Neuron (in vitro differentiated cells): Measurements from ENCODE around the gene NPFFR2.

Source experiments
- H2AFZ ChIP-seq: one replicate; pipeline ENCODE4 v1.6.1; 2013; ENCODE audit warnings: low read depth, mild to moderate bottlenecking, inconsistent platforms, low read length, moderate library complexity
- H3K27me3 ChIP-seq: one replicate; pipeline ENCODE4 v1.6.1; 2013; ENCODE audit warnings: low read length; ENCODE audit not compliant: insufficient read depth
- H3K36me3 ChIP-seq: one replicate; pipeline ENCODE4 v1.6.1; 2013; ENCODE audit warnings: low read length; ENCODE audit not compliant: insufficient read depth
- H3K4me1 ChIP-seq: one replicate; pipeline ENCODE4 v1.6.1; 2013; ENCODE audit warnings: low read length; ENCODE audit not compliant: insufficient read depth
- H3K4me3 ChIP-seq: 2 replicates; pipeline ENCODE4 v1.5.1; 2013; ENCODE audit warnings: mild to moderate bottlenecking, low read length, moderate library complexity
- H3K9me3 ChIP-seq: one replicate; pipeline ENCODE4 v1.6.1; 2013; ENCODE audit warnings: low read length

Gene NPFFR2

DNA sequence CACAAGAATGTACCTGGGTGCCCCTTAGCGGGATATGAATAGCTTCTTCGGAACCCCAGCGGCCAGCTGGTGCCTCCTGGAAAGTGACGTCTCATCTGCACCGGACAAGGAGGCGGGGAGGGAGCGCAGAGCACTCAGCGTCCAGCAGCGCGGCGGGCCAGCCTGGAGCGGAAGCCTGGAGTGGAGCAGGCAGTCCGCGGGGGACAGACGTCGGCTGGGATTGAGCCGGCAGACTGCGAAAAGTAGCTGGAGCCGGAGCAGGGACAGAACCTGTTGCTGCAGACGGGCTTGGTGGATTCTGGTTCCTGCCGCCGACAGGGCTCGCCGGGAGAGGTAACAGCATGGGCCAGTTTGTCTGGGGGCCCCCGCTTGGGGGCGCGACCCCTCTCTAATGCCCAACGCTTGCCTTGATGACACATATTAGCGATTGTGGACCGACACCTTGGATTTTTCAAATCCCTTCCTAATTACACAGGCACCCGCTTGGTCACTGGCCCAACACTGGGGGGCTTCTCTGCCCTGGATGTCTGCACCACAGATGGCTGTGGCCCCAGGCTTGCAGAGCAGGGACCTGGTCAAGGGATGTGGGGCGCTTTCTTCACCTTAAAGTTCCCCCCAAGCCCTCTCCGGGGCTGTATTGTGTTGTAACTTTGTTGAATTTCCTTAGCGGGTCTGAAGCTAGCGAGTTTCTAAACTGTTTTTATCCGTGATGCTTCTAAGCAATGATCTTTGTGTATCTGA lies at the start of gene NPFFR2:
NPFFR2 (plus strand) TSS at position 133 of the 741 bp plus-strand sequence. CDS start 96,592 bp downstream, outside the sequence.
- H3K9me3 ChIP-seq: no peaks in the 10 kb centered on the region
- H3K4me3 ChIP-seq: no peak within 1 kb of the TSS
- no peaks in the 10 kb centered on the region for H3K36me3 ChIP-seq
- H3K4me1 ChIP-seq: no peaks in the 10 kb centered on the region
- H3K27me3 ChIP-seq: peaks cover 25% of the 10 kb centered on the region
- H2AFZ ChIP-seq: peak within 1 kb of the TSS; percentile 26

DNA sequence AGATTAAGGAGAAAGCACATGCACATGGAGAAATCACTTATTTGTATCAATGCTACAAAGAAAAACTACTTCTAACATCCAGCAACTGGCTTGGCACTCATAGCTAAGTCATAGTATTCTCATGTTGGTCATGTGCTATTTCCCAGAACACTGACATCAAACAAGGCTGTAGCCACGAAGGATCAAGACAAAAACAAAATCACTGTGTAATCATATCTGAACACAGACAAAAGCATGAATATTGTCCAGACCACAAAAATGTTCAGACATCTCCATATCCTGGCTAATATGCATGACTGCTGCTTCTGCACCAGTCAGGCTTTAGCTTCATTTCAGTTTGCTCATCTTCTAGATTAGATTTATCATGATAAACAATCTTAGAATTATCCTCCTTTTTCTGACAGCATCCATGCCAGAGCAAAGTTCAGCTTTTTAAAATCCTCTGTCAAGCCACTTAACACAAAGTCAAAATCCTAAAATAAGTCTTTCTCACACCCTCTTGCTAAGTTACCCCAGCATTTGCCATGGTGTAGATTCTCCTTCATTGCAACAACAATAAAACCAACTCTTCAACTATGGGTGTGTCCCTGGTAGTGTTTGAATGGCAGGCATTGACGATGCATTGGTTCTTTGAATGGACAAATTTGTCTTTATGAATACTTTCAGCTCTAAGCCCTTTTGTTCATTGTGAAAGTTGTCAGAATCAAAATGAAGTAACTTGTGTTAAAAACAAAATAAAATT lies 39.1 kb upstream of the NPFFR2 start:
- Histone ChIP-seq H3K9me3 (no peaks in the 10 kb centered on the region), H3K36me3 (no peaks in the 10 kb centered on the region), H3K4me1 (no peaks in the 10 kb centered on the region), H2AFZ (no peak overlapping the region), H3K27me3 (no peaks in the 10 kb centered on the region), H3K4me3 (no peak overlapping the region)

DNA sequence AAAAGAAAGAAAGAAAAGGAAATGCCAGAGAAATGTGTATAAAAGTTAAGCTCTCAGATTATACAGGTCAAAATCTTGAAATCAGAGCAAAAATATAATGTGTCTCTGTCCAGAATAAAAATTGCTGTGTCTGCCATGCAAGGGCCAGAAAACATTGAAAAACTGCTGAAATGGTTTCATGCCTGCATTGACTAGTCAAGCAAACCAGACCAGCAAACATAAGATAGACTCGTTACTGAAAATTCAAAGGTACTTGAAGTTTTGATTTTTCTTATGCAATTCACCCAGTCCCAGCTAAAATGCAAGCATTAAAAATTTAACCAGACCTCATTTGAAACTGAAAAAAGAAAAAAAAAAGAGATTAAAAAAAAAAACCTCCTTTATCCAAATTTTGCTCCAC lies 37.2 kb upstream of the NPFFR2 start:
- Histone ChIP-seq H3K4me1 (no peaks in the 10 kb centered on the region), H2AFZ (no peak overlapping the region), H3K36me3 (no peaks in the 10 kb centered on the region), H3K9me3 (no peaks in the 10 kb centered on the region), H3K4me3 (no peak overlapping the region), H3K27me3 (no peaks in the 10 kb centered on the region)

DNA sequence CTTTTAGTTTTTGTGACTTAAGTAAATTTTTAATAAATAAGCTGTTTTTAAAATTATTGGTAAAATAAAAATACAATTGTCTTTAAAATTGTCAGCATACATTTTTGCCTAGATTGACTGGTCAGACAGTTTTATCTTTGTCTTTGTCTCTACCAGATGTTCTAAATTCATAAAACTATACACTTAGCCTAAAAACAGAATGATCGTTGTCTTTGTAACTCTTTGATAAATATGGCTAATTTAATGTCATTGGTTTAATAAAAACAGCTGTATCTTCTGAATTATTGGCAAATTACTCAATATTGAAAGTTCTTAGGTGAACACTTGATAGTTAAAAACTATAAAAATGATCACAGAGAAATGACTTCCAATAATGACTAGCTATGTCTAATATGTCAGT lies 36.5 kb upstream of the NPFFR2 start:
- no peaks in the 10 kb centered on the region for H3K4me1 ChIP-seq
- no peak overlapping the region for H2AFZ ChIP-seq
- no peaks in the 10 kb centered on the region for H3K27me3 ChIP-seq

DNA sequence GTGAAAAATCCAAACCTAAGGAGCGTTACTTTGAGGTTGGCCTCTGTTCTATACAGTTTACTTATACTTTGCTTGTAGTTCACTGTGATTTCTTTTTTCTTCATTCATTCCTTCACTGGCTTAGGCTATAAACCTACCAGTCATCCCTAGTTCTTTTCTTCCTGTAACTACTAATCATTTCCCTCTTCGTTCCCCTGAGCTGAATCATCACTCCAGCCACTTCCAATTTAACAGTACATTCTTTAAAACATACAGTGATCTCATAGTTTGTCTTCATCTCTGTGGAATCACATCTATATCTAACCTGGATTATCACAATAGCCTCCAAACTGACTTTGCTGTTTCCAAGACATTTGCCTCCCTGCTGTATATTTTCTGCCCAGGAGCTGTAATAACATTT lies 25.2 kb upstream of the NPFFR2 start:
- H3K4me1 ChIP-seq: no peaks in the 10 kb centered on the region
- H3K36me3 ChIP-seq: no peaks in the 10 kb centered on the region
- H2AFZ ChIP-seq: no peak overlapping the region
- H3K27me3 ChIP-seq: no peaks in the 10 kb centered on the region
- H3K4me3 ChIP-seq: no peak overlapping the region
- no peaks in the 10 kb centered on the region for H3K9me3 ChIP-seq

More for the DNA sequence above, 36.5 kb upstream of the NPFFR2 start:
- Histone ChIP-seq H3K36me3 (no peaks in the 10 kb centered on the region), H3K9me3 (no peaks in the 10 kb centered on the region), H3K4me3 (no peak overlapping the region)

DNA sequence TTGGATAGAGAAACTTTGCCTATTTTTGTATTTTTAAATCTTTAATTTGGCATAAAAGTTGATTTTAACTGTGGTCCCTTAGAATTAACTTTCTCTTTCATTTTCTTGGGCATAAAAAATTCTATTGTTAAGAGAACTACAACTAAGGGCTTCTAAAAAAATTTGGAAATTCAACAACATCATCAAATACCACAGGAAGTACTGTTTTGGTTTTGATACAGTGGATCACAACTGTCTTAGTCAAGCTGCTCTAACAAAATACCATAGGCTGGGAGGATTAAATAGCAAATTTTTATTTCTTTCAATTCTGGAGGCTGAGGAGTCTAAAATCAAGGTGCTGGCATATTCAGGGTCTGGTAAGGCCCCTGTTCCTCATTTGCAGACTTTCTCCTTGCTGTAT lies 19.9 kb upstream of the NPFFR2 start:
- no peaks in the 10 kb centered on the region for H3K4me1 ChIP-seq
- no peaks in the 10 kb centered on the region for H3K27me3 ChIP-seq
- no peaks in the 10 kb centered on the region for H3K36me3 ChIP-seq

DNA sequence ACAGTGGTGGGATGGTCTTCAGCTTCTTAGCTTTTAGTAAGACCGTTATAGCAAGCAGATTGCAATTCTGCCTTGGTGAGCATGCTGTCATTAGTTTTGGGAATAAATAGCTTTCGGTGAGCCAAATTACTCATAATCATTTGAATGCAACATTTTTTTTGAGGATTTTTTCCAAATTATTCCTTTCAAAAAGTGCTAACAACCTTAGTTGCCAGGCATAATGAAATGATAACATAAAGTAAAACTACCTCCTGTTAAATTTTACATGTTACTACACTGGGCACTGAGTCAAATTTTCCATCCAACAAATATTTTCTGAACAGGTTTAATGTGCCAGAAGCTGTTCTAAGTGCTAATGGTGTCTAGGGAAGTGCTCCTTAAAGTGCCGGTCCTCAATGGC lies 15.8 kb upstream of the NPFFR2 start:
- Histone ChIP-seq H3K27me3 (no peaks in the 10 kb centered on the region), H3K9me3 (no peaks in the 10 kb centered on the region), H3K4me1 (no peaks in the 10 kb centered on the region), H3K36me3 (no peaks in the 10 kb centered on the region), H3K4me3 (no peak overlapping the region), H2AFZ (no peak overlapping the region)

More for the DNA sequence above, 19.9 kb upstream of the NPFFR2 start:
- Histone ChIP-seq H2AFZ (no peak overlapping the region), H3K9me3 (no peaks in the 10 kb centered on the region), H3K4me3 (no peak overlapping the region)

DNA sequence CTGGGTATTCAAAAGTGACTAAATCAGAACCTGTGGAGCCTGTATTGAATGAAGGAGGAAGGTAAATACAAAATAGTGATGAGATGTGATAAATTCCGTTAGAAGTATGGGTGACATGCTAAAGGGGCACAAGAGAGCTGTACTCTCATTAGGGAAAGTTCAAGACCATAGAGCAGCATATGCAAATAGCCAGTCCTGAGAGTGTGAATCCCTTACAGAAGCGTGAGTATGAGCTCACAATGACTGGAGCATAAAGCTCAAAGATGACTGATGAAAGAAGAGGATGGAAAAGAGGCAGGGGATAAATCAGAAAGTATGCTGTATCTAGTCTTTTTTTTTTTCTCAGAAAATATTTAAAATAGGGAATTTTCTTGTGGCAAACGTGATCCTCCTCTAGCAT lies 12.1 kb upstream of the NPFFR2 start:
- Histone ChIP-seq H3K4me3 (no peak overlapping the region), H3K9me3 (no peaks in the 10 kb centered on the region), H3K4me1 (no peaks in the 10 kb centered on the region), H3K27me3 (no peaks in the 10 kb centered on the region), H3K36me3 (no peaks in the 10 kb centered on the region), H2AFZ (no peak overlapping the region)

DNA sequence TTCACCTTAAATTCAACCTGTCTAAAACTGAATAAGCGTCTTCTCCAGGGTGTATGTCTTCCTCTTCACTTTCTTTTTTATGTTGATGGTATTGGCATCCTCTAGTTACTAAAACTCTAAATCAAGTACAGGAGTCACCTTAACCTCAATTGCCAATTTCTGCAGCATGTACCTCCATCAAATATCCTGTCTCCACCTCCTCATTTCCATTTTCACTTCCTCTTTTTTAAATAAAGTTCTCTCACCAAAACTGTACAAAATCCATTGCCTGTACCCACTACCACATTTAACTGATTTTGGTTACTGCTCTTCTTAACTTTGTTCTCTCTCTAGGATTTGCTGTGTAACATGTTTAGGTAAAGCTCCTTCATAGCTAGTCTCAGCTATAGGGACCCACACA lies 9.2 kb upstream of the NPFFR2 start:
- no peaks in the 10 kb centered on the region for H3K4me1 ChIP-seq
- no peaks in the 10 kb centered on the region for H3K27me3 ChIP-seq
- no peaks in the 10 kb centered on the region for H3K36me3 ChIP-seq
- no peaks in the 10 kb centered on the region for H3K9me3 ChIP-seq
- H2AFZ ChIP-seq: no peak overlapping the region
- H3K4me3 ChIP-seq: no peak overlapping the region

DNA sequence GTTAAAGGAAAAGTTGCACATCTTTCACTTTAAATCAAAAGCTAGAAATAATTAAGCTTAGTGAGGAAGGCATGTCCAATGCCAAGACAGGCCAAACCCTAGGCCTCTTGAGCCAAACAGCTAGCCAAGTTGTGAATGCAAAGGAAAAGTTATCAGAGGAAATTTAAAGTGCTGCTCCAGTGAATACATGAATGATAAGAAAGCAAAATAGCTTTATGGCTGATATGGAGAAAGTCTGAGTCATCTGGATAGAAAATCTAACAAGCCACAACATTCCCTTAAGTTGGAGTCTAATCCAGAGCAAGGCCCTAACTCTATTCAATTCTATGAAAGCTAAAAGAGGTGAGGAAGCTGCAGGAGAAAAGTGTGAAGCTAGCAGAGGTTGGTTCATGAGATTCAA lies 23.8 kb downstream of the NPFFR2 start:
- Histone ChIP-seq H3K4me1 (no peaks in the 10 kb centered on the region), H2AFZ (no peak overlapping the region), H3K4me3 (no peak overlapping the region), H3K9me3 (no peaks in the 10 kb centered on the region), H3K36me3 (no peaks in the 10 kb centered on the region), H3K27me3 (no peaks in the 10 kb centered on the region)

DNA sequence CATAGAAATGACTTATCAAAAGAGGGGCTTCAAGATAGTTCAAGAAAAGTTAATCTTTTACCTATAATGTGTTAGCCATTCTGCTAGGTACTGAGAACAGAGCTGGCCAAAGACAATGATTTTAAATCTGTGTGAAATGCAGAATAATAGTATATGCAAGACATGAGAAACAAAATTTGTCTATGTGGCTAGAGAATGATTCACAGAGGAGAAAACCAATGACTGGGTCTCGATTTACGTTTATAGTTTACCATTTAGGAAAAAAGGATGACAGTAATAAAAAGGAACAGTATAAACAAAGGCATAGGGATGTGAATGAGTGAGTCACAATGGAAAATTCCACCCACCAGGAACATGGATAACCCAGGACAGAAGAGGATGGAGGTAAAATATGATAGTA lies 31.9 kb downstream of the NPFFR2 start:
- H3K4me3 ChIP-seq: no peak overlapping the region

DNA sequence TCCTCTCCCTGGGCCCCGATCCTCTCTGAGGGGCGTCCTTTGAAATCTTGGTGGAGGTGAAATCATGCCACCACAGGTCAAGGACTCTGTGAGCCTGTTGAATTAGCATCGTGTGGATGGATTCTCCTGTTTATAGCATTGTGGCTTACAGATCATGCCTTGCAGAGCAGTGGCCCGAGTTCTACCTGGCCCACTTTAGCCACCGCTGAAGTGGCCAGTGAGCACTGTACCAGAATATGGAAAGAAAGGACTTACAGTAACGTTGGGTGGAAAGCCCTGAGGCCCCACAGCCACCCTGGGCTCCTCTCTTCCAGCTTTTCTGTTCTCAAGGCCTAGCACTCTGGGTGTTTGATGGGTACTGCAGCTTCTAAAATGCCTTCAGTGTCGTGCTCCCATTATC lies 35.3 kb downstream of the NPFFR2 start:
- H2AFZ ChIP-seq: no peak overlapping the region
- H3K4me1 ChIP-seq: no peaks in the 10 kb centered on the region
- H3K9me3 ChIP-seq: no peaks in the 10 kb centered on the region
- H3K27me3 ChIP-seq: no peaks in the 10 kb centered on the region
- H3K4me3 ChIP-seq: no peak overlapping the region
- no peaks in the 10 kb centered on the region for H3K36me3 ChIP-seq

More for the DNA sequence above, 31.9 kb downstream of the NPFFR2 start:
- H3K27me3 ChIP-seq: no peaks in the 10 kb centered on the region
- no peaks in the 10 kb centered on the region for H3K36me3 ChIP-seq
- no peaks in the 10 kb centered on the region for H3K4me1 ChIP-seq
- no peaks in the 10 kb centered on the region for H3K9me3 ChIP-seq
- H2AFZ ChIP-seq: no peak overlapping the region

DNA sequence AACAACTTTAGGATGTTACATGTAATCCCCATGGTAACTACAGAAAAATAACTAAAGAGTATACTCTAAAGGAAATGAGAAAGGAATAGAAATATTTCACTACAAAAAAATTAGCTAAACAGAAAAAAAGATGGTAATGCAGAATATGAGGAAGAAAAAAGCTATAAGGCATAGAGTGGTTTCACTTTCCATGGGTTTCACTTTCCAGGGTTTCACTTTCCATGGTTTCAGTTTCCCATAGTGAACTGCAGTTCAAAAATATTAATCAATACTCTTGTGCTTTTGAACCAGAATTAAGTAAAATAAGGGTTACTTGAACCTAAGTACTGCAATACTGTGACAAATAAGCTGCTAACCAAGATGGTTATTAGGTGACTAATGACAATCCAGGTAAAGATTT lies 42.0 kb downstream of the NPFFR2 start:
- Histone ChIP-seq H3K27me3 (no peaks in the 10 kb centered on the region), H3K4me1 (no peaks in the 10 kb centered on the region), H2AFZ (no peak overlapping the region), H3K9me3 (no peaks in the 10 kb centered on the region), H3K4me3 (no peak overlapping the region), H3K36me3 (no peaks in the 10 kb centered on the region)
